Measurements from ENCODE around the gene PRIMA1.

PRIMA1 gene

GRCh38 chr14:93803408-93804318 lies 15.4 kb upstream of the PRIMA1 start:
- H3K27ac Mint-ChIP-seq, result no peak overlapping the region
- no peaks in the 10 kb centered on the region for H3K36me3 Mint-ChIP-seq
- no peaks in the 10 kb centered on the region for H3K4me1 Mint-ChIP-seq
- peaks cover 1% of the 10 kb centered on the region for H3K27me3 Mint-ChIP-seq
- no peak overlapping the region for H3K4me3 Mint-ChIP-seq
- H3K9me3 Mint-ChIP-seq, result no peaks in the 10 kb centered on the region

GRCh38 chr14:93799989-93800921 lies 12.0 kb upstream of the PRIMA1 start:
- Mint-ChIP-seq H3K36me3 (no peaks in the 10 kb centered on the region), H3K4me3 (no peak overlapping the region), H3K9me3 (no peaks in the 10 kb centered on the region), H3K27me3 (no peaks in the 10 kb centered on the region), H3K4me1 (no peaks in the 10 kb centered on the region), H3K27ac (no peak overlapping the region)

GRCh38 chr14:93799617-93799988 lies 11.3 kb upstream of the PRIMA1 start:
- H3K4me3 Mint-ChIP-seq, result no peak overlapping the region
- no peaks in the 10 kb centered on the region for H3K36me3 Mint-ChIP-seq
- H3K27me3 Mint-ChIP-seq, result no peaks in the 10 kb centered on the region
- H3K9me3 Mint-ChIP-seq, result no peaks in the 10 kb centered on the region
- no peaks in the 10 kb centered on the region for H3K4me1 Mint-ChIP-seq
- no peak overlapping the region for H3K27ac Mint-ChIP-seq

DNA sequence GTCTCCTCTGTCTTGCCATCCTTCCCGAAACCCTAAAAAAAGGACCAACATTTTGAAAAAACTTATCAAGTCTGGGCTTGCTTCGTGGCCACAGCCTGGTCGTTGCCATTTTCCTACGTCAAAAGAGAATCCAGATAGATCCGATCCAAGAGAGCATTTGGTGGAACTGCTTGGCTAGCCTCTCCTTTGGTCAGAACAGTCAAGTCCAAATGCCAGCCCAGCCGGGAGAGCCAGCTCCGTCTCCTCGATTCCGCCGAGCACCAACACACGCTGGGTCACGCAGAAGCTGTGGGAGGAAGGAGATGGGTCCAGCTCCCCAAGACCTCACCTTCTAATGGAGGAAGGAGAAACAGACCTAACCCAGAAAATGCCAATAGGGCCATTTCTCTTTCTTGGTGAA lies 9.3 kb upstream of the PRIMA1 start:
- H3K27me3 Mint-ChIP-seq, result peaks cover 6% of the 10 kb centered on the region
- no peak overlapping the region for H3K27ac Mint-ChIP-seq
- H3K36me3 Mint-ChIP-seq, result no peaks in the 10 kb centered on the region

DNA sequence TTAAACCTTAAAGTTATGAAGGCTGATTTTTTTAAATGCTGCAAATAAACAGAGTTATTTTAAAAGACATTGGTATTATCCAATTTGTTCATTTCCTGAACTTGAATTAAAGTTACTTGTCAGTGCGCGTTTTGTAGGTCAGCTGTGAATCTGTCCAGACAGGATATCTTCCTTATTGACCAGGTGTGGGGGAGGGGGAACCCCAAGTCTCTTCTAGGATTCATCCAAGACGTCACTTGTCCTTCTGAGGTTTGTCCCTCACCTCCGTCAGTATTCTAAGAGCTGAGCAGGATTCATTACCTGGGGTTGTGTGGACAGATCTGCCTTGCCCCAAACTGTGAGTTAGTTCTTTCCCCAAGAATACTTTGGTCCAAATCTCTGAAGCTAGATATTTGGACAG lies 8.8 kb upstream of the PRIMA1 start:
- no peaks in the 10 kb centered on the region for H3K36me3 Mint-ChIP-seq
- peaks cover 6% of the 10 kb centered on the region for H3K27me3 Mint-ChIP-seq
- no peaks in the 10 kb centered on the region for H3K4me1 Mint-ChIP-seq
- no peaks in the 10 kb centered on the region for H3K9me3 Mint-ChIP-seq
- no peak overlapping the region for H3K4me3 Mint-ChIP-seq
- no peak overlapping the region for H3K27ac Mint-ChIP-seq

More for the DNA sequence above, 9.3 kb upstream of the PRIMA1 start:
- H3K9me3 Mint-ChIP-seq, result no peaks in the 10 kb centered on the region
- H3K4me1 Mint-ChIP-seq, result no peaks in the 10 kb centered on the region
- no peak overlapping the region for H3K4me3 Mint-ChIP-seq

DNA sequence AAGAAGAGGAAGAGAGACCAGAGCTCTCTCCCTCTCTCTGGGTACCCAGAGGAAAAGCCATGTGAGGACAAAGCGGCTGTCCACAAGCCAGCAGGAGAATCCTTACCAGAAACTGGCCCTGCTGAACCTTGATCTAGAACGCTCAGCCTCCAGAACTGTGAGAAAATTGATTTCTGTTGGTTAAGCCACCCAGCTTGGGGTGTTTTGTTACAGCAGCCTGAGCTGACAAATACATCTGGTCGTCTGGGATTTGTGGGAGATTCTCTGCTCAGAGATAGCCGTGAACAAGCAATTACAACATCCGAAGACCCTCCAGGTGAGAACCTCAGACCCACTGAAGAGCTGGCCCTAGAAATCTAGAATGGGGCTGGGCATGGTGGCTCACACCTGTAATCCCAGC lies 6.5 kb upstream of the PRIMA1 start:
- Mint-ChIP-seq H3K9me3 (no peaks in the 10 kb centered on the region), H3K36me3 (no peaks in the 10 kb centered on the region), H3K27ac (no peak overlapping the region), H3K4me1 (no peaks in the 10 kb centered on the region), H3K4me3 (no peak overlapping the region), H3K27me3 (peaks cover 25% of the 10 kb centered on the region)

- Mint-ChIP-seq H3K27ac (no peak overlapping the region), H3K9me3 (no peaks in the 10 kb centered on the region), H3K4me3 (no peak overlapping the region), H3K36me3 (no peaks in the 10 kb centered on the region), H3K27me3 (peaks cover 31% of the 10 kb centered on the region), H3K4me1 (no peaks in the 10 kb centered on the region)
These were observed 5.5 kb upstream of the PRIMA1 start for GRCh38 chr14:93793555-93794324.

GRCh38 chr14:93792391-93792790 lies 4.1 kb upstream of the PRIMA1 start:
- Mint-ChIP-seq H3K9me3 (no peaks in the 10 kb centered on the region), H3K27ac (no peak overlapping the region), H3K36me3 (no peaks in the 10 kb centered on the region), H3K4me1 (no peaks in the 10 kb centered on the region), H3K27me3 (peaks cover 36% of the 10 kb centered on the region), H3K4me3 (no peak overlapping the region)

DNA sequence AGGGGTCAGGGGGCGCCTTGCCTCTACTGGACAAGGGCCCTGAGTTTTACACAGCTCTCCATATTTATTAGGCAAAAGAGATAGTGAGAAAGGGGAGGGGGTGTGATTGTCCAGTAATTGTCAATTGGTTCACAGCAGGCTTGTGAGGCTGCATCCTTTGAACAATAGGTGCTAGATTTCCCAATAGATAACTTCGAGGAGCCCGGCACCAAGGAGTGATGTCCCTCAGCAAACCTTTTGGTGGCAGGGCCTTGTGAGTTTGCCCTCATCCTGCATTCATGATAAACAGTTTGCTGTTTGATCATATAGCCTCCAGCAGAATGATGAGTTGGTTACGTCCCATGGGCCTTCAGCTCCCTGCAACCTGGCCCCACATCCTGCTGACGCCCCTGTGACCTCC lies 2.7 kb upstream of the PRIMA1 start:
- peaks cover 41% of the 10 kb centered on the region for H3K27me3 Mint-ChIP-seq
- no peak overlapping the region for H3K4me3 Mint-ChIP-seq
- H3K36me3 Mint-ChIP-seq, result no peaks in the 10 kb centered on the region
- H3K27ac Mint-ChIP-seq, result no peak overlapping the region
- H3K9me3 Mint-ChIP-seq, result no peaks in the 10 kb centered on the region
- H3K4me1 Mint-ChIP-seq, result no peaks in the 10 kb centered on the region

DNA sequence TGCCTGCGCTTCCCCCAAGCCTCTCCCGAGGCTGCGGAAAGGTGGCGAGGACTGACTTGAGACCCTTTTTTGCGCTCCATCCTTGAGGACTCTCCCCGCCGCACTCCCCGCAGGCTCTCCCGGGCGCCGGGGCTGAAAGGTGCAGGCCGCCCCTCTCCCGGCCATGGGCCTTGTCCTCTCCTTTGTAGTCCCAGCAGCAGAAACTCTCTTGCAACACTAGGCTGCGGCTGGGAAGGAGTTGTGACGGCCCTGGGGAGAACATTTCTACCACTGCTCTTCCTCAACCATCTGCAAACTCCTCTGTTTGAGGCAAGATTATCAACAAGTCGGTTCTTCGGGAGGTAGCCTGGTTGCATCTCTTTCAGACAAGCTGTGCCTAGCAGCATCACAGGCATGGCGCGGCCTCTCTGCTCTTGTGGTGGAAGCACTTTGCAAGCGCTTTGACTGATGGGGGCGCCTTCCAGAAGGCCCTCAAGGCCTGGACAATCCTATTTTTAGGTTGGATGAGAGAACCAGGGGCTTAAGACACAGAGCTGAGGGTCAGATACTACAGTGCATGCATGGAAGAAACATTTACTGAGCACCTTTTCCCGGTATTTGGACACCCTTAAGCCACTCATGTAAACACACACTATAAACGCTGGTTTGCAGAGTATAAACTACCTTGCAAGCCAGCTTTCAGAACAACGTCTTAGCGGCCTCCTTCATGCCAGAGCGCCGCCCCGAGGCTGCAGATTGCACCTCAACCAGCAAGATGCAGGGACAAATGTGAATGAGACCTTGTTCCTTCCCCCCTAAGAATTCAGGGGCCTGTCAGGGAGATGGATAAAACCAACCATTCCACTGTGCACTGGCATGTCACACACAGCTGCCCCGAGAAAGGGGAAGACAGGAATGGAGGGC lies 1.2 kb upstream of the PRIMA1 start:
- H3K4me3 Mint-ChIP-seq, result no peak overlapping the region
- no peak overlapping the region for H3K27ac Mint-ChIP-seq
- H3K4me1 Mint-ChIP-seq, result no peaks in the 10 kb centered on the region
- H3K27me3 Mint-ChIP-seq, result peaks cover 44% of the 10 kb centered on the region
- H3K36me3 Mint-ChIP-seq, result no peaks in the 10 kb centered on the region
- no peaks in the 10 kb centered on the region for H3K9me3 Mint-ChIP-seq

- H3K9me3 Mint-ChIP-seq, result no peaks in the 10 kb centered on the region
- H3K4me3 Mint-ChIP-seq, result no peak overlapping the region
- H3K27ac Mint-ChIP-seq, result no peak overlapping the region
These were observed 400 bp upstream of the PRIMA1 start for GRCh38 chr14:93788543-93789227.

GRCh38 chr14:93787465-93788292 lies 606 bp downstream of the PRIMA1 start:
- H3K4me3 Mint-ChIP-seq, result no peak overlapping the region
- H3K4me1 Mint-ChIP-seq, result no peaks in the 10 kb centered on the region
- peaks cover 39% of the 10 kb centered on the region for H3K27me3 Mint-ChIP-seq
- no peak overlapping the region for H3K27ac Mint-ChIP-seq
- no peaks in the 10 kb centered on the region for H3K9me3 Mint-ChIP-seq
- no peaks in the 10 kb centered on the region for H3K36me3 Mint-ChIP-seq

More at GRCh38 chr14:93788543-93789227, 400 bp upstream of the PRIMA1 start:
- Mint-ChIP-seq H3K4me1 (no peaks in the 10 kb centered on the region), H3K27me3 (peaks cover 42% of the 10 kb centered on the region), H3K36me3 (no peaks in the 10 kb centered on the region)

- H3K9me3 Mint-ChIP-seq, result no peaks in the 10 kb centered on the region
- H3K36me3 Mint-ChIP-seq, result no peaks in the 10 kb centered on the region
- peaks cover 26% of the 10 kb centered on the region for H3K27me3 Mint-ChIP-seq
- H3K4me3 Mint-ChIP-seq, result no peak overlapping the region
- no peak overlapping the region for H3K27ac Mint-ChIP-seq
- H3K4me1 Mint-ChIP-seq, result no peaks in the 10 kb centered on the region
These were observed 2.9 kb downstream of the PRIMA1 start for GRCh38 chr14:93785423-93785822.
